A549 (cell line): ENCODE measurements around the gene KRT7. TPM values are rescaled to one million over a fixed set of nuclear protein-coding genes. Genes with fewer than 3 reads are reported as not detected.
A peak's percentile ranks its signal among the peaks of the same experiment; 100 is the strongest.

Source experiments
- ATAC-seq, 2 experiments: fragments of 200-7000 bp in 1 of 2; fragments of >200 bp in 1 of 2; cut with Nextera tagmentation in 1 of 2; cut with Tn5 transposase in 1 of 2; 3 replicates each; pipeline versions ENCODE4 v1.8.0 to v1.9.1; 2018 to 2020; ENCODE audit warnings: mild to moderate bottlenecking in 1 of 2, moderate library complexity in 1 of 2
- CTCF ChIA-PET: fragments of 300-600 bp; sonication (Branson Sonifier 250); formaldehyde crosslinking; extraction: SDS; loops from one replicate; lab custom pipeline; 2021; ENCODE audit warnings: antibody characterized with exemption, inconsistent platforms; lab: Yijun Ruan, JAX
- POLR2A ChIA-PET: fragments of 350-600 bp; formaldehyde crosslinking; extraction: SDS; loops from one replicate; lab custom pipeline; 2021; ENCODE audit warnings: antibody characterized with exemption, inconsistent platforms; lab: Yijun Ruan, JAX
- DNase-seq, 2 experiments: peaks; one replicate each; pipeline versions ENCODE4 v3.0.0 to v3.0.0-alpha.2; 2011 to 2016; ENCODE audit warnings: low read depth in 1 of 2, low spot score in 1 of 2
- FAIRE-seq: peaks from 2 replicates; lab custom pipeline; 2011; peaks lifted over from hg19 to GRCh38; lab: Jason Lieb, UNC
- H3K27ac ChIP-seq, 2 experiments: fragments of >200 bp; sonication (Bioruptor Twin); formaldehyde crosslinking; 3 replicates each; pipeline ENCODE4 v1.5.1; 2016 to 2017
- H3K4me1 ChIP-seq: fragments of >200 bp; sonication (Bioruptor Twin); formaldehyde crosslinking; 3 replicates; pipeline ENCODE4 v1.6.1; 2016
- H3K4me2 ChIP-seq: fragments of >200 bp; sonication (Bioruptor Twin); formaldehyde crosslinking; 3 replicates; pipeline ENCODE4 v1.6.1; 2016
- H3K4me3 ChIP-seq: fragments of >200 bp; sonication (Bioruptor Twin); formaldehyde crosslinking; 3 replicates; pipeline ENCODE4 v1.5.1; 2016
- H3K9me3 ChIP-seq: fragments of >200 bp; sonication (Bioruptor Twin); formaldehyde crosslinking; 3 replicates; pipeline ENCODE4 v1.6.1; 2016
- BCL3 ChIP-seq: fragments of >200 bp; sonication (Bioruptor Twin); formaldehyde crosslinking; IDR thresholded peaks from 3 replicates; pipeline ENCODE4 v1.6.1; 2016
- EHMT2 ChIP-seq: fragments of 200-600 bp; sonication (generic); IDR thresholded peaks from 2 replicates; pipeline ENCODE4 v1.6.1; 2016; ENCODE audit warnings: antibody characterized with exemption, low read depth, mild to moderate bottlenecking, moderate library complexity
- ELK1 ChIP-seq: fragments of 150-350 bp; IDR thresholded peaks from 2 replicates; pipeline ENCODE4 v1.6.1; 2014; ENCODE audit warnings: low read depth, mild to moderate bottlenecking, low read length
- HDAC2 ChIP-seq: fragments of 200-600 bp; sonication (generic); IDR thresholded peaks from 2 replicates; pipeline ENCODE4 v1.6.1; 2016
- MAFK ChIP-seq: fragments of 450-650 bp; IDR thresholded peaks from 2 replicates; pipeline ENCODE4 v1.6.1; 2014; ENCODE audit not compliant: partially characterized antibody
- MAZ ChIP-seq: fragments of 150-350 bp; IDR thresholded peaks from 2 replicates; pipeline ENCODE4 v1.6.1; 2014; ENCODE audit warnings: antibody characterized with exemption, low read depth, low read length, borderline replicate concordance
- MYC ChIP-seq: IDR thresholded peaks from 2 replicates; pipeline ENCODE4 v1.6.1; 2012; ENCODE audit warnings: mild to moderate bottlenecking, inconsistent platforms, low read length, improper control_type of control experiment, borderline replicate concordance
- POLR2A ChIP-seq: IDR thresholded peaks from 2 replicates; pipeline ENCODE4 v1.6.1; 2012; ENCODE audit warnings: mild to moderate bottlenecking, low read length
- POLR2AphosphoS2 ChIP-seq: conservative IDR thresholded peaks from 2 replicates; pipeline ENCODE4 v1.6.1; 2012; ENCODE audit warnings: low read length, improper control_type of control experiment, inconsistent platforms
- RAD21 ChIP-seq, 2 experiments: fragments of >200 bp in 1 of 2; sonication (Bioruptor Twin) in 1 of 2; formaldehyde crosslinking in 1 of 2; IDR thresholded peaks in 1 of 2; conservative IDR thresholded peaks in 1 of 2; 2 replicates in 1 of 2; 3 replicates in 1 of 2; pipeline ENCODE4 v1.6.1; 2012 to 2018; ENCODE audit warnings: inconsistent platforms in 1 of 2
- REST ChIP-seq: fragments of 200-600 bp; sonication (generic); IDR thresholded peaks from 2 replicates; pipeline ENCODE4 v1.6.1; 2016; ENCODE audit warnings: antibody characterized with exemption, mild to moderate bottlenecking, moderate library complexity
- SREBF2 ChIP-seq: fragments of 450-650 bp; IDR thresholded peaks from 2 replicates; pipeline ENCODE4 v1.6.1; 2014; ENCODE audit warnings: mild to moderate bottlenecking, moderate library complexity
- WGBS: methylation state at CpG from one replicate; pipeline ENCODE4 v1.1.6; 2017; ENCODE audit errors: missing lambda C conversion rate; 5-methylcytosine and 5-hydroxymethylcytosine counted together
- polyA plus RNA-seq, 4 experiments: library from polyadenylated mRNA; depleted of rRNA in 3 of 4; stranded (reverse); fragments of >200 nt; fragmentation: RNase III in 1 of 4; extraction: RNeasy Plus Mini Kit Qiagen cat#74134 plus additional on column Dnase treatment in 1 of 4; gene quantifications; 2 replicates in 3 of 4; 3 replicates in 1 of 4; pipeline ENCODE4 v1.2.3, GENCODE V29; 2011 to 2017

The KRT7 gene
- polyA plus RNA-seq, 2 of the 4 experiments (the other 2 are of a cell fraction), result 2,623 to 3,055 TPM

- CTCF ChIA-PET, result interaction anchor here (1.0 to 14.1 kb wide), 12 partner anchors 7 to 664 kb away, joined by 3 to 175 read pairs (median 16); partner anchors contain the start of gene KRT7
- FAIRE-seq, result no peak
- Histone ChIP-seq H3K9me3 (no peaks in the 10 kb centered on the region), H3K27ac (peak overlapping the region; percentile 89 to 96), H3K4me1 (peaks cover 75% of the 10 kb centered on the region), H3K4me3 (no peak overlapping the region), H3K4me2 (peak overlapping the region; percentile 59)
- 86% methylated on average over 4 of the region's 4 CpGs for WGBS
- ATAC-seq, result no peak
- TF ChIP-seq REST, result peak; percentile 81
- TF ChIP-seq SREBF2, result no peak
- no peak for DNase-seq
- POLR2A ChIA-PET, result interaction anchor here (0.9 to 2.4 kb wide), 7 partner anchors 17 to 658 kb away, joined by 3 to 14 read pairs (median 8); partner anchors contain the start of genes KRT7 and KRT80
Measured at GRCh38 chr12:52216100-52216499, 16.9 kb upstream of the KRT7 start.

GRCh38 chr12:52216807-52217206 is 16.2 kb upstream of the KRT7 start:
- no peak for TF ChIP-seq MAZ
- no peak for TF ChIP-seq RAD21 (conservative IDR thresholded peaks at IDR 0.05 in 1 of 2, IDR thresholded peaks at IDR 0.05 in 1 of 2)
- TF ChIP-seq MAFK, result no peak
- no peak for TF ChIP-seq REST
- TF ChIP-seq EHMT2, result no peak
- no peak for TF ChIP-seq HDAC2
- TF ChIP-seq MYC, result no peak
- TF ChIP-seq POLR2AphosphoS2, result no peak
- no peak for TF ChIP-seq BCL3
- no peak for TF ChIP-seq POLR2A
- TF ChIP-seq ELK1, result no peak
- ATAC-seq, result no peak
- Histone ChIP-seq H3K4me2 (peak overlapping the region; percentile 59), H3K4me3 (no peak overlapping the region), H3K4me1 (peaks cover 79% of the 10 kb centered on the region), H3K9me3 (no peaks in the 10 kb centered on the region), H3K27ac (peak overlapping the region; percentile 89 to 96)
- DNase-seq, result no peak
- FAIRE-seq, result no peak
- 15% methylated on average over 1 of the region's 1 CpG for WGBS
- ChIA-PET CTCF (interaction anchor here (1.0 to 14.1 kb wide), 10 partner anchors 6 to 663 kb away, joined by 3 to 175 read pairs (median 16); partner anchors contain the start of gene KRT7), POLR2A (interaction anchor here (1.7 to 2.4 kb wide), 2 partner anchors 21 to 64 kb away, joined by 7 to 14 read pairs; no protein-coding TSS in a partner anchor)
